ENCODE results near the gene TDRD12. TPM values are rescaled to one million over a fixed set of nuclear protein-coding genes. Genes with fewer than 3 reads are reported as not detected.

The TDRD12 gene
- total RNA-seq, 1 experiment from 2014 or later: 1.3 TPM

DNA sequence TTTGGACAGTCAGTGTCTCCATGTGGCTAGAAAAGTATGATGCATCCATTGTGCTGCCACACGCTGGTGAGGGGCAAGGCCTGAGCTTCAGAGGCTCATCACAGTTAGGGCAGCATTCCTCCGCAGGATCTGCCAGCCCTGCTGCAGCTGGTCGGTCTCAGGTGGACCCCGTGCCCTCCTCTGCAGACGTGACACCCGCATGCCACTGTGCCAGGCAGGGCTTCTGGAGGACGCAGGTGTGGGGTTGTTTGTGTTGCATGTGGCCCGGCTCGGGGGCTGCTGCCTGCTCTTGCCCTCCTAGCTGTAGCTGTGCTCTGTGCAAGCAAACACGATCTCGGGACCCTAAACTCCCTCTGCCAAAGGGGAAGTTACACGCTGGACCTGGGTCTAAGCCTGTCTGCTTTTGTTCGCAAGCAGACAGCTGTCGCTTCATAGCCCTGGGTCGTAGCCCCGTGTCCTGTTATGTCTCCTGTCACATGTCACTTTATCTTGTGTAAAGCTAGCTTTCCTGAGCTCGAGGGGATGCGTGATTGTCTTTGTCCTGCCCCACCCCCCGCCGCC lies 104.7 kb downstream of the TDRD12 start:
- no peak for ATAC-seq
- Mint-ChIP-seq H3K4me1 (peaks cover 39% of the 10 kb centered on the region), H3K27me3 (ENCODE audit: low read depth) (no peaks in the 10 kb centered on the region), H3K4me3 (no peak overlapping the region), H3K9me3 (no peaks in the 10 kb centered on the region), H3K36me3 (no peaks in the 10 kb centered on the region), H3K27ac (no peak overlapping the region)
- no peak for TF ChIP-seq NFATC4 (CRISPR knock-in tag; IDR thresholded peaks at IDR 0.05)
- TF ChIP-seq, protein P1, sequence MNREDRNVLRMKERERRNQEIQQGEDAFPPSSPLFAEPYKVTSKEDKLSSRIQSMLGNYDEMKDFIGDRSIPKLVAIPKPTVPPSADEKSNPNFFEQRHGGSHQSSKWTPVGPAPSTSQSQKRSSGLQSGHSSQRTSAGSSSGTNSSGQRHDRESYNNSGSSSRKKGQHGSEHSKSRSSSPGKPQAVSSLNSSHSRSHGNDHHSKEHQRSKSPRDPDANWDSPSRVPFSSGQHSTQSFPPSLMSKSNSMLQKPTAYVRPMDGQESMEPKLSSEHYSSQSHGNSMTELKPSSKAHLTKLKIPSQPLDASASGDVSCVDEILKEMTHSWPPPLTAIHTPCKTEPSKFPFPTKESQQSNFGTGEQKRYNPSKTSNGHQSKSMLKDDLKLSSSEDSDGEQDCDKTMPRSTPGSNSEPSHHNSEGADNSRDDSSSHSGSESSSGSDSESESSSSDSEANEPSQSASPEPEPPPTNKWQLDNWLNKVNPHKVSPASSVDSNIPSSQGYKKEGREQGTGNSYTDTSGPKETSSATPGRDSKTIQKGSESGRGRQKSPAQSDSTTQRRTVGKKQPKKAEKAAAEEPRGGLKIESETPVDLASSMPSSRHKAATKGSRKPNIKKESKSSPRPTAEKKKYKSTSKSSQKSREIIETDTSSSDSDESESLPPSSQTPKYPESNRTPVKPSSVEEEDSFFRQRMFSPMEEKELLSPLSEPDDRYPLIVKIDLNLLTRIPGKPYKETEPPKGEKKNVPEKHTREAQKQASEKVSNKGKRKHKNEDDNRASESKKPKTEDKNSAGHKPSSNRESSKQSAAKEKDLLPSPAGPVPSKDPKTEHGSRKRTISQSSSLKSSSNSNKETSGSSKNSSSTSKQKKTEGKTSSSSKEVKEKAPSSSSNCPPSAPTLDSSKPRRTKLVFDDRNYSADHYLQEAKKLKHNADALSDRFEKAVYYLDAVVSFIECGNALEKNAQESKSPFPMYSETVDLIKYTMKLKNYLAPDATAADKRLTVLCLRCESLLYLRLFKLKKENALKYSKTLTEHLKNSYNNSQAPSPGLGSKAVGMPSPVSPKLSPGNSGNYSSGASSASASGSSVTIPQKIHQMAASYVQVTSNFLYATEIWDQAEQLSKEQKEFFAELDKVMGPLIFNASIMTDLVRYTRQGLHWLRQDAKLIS (CRISPR knock-in tag; IDR thresholded peaks at IDR 0.05; ENCODE audit: borderline replicate concordance): no peak
- no peak for TF ChIP-seq HMGA2 (CRISPR knock-in tag; IDR thresholded peaks at IDR 0.05)
- TF ChIP-seq CREB1 (CRISPR knock-in tag; IDR thresholded peaks at IDR 0.05): no peak
- TF ChIP-seq, protein P2, sequence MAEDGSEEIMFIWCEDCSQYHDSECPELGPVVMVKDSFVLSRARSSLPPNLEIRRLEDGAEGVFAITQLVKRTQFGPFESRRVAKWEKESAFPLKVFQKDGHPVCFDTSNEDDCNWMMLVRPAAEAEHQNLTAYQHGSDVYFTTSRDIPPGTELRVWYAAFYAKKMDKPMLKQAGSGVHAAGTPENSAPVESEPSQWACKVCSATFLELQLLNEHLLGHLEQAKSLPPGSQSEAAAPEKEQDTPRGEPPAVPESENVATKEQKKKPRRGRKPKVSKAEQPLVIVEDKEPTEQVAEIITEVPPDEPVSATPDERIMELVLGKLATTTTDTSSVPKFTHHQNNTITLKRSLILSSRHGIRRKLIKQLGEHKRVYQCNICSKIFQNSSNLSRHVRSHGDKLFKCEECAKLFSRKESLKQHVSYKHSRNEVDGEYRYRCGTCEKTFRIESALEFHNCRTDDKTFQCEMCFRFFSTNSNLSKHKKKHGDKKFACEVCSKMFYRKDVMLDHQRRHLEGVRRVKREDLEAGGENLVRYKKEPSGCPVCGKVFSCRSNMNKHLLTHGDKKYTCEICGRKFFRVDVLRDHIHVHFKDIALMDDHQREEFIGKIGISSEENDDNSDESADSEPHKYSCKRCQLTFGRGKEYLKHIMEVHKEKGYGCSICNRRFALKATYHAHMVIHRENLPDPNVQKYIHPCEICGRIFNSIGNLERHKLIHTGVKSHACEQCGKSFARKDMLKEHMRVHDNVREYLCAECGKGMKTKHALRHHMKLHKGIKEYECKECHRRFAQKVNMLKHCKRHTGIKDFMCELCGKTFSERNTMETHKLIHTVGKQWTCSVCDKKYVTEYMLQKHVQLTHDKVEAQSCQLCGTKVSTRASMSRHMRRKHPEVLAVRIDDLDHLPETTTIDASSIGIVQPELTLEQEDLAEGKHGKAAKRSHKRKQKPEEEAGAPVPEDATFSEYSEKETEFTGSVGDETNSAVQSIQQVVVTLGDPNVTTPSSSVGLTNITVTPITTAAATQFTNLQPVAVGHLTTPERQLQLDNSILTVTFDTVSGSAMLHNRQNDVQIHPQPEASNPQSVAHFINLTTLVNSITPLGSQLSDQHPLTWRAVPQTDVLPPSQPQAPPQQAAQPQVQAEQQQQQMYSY (CRISPR knock-in tag; IDR thresholded peaks at IDR 0.05): no peak
- TF ChIP-seq FOXJ3 (CRISPR knock-in tag; IDR thresholded peaks at IDR 0.05; ENCODE audit: borderline replicate concordance): no peak
- TF ChIP-seq, protein P3, sequence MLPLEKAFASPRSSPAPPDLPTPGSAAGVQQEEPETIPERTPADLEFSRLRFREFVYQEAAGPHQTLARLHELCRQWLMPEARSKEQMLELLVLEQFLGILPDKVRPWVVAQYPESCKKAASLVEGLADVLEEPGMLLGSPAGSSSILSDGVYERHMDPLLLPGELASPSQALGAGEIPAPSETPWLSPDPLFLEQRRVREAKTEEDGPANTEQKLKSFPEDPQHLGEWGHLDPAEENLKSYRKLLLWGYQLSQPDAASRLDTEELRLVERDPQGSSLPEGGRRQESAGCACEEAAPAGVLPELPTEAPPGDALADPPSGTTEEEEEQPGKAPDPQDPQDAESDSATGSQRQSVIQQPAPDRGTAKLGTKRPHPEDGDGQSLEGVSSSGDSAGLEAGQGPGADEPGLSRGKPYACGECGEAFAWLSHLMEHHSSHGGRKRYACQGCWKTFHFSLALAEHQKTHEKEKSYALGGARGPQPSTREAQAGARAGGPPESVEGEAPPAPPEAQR (CRISPR knock-in tag; IDR thresholded peaks at IDR 0.05): no peak
- TF ChIP-seq, protein P4, sequence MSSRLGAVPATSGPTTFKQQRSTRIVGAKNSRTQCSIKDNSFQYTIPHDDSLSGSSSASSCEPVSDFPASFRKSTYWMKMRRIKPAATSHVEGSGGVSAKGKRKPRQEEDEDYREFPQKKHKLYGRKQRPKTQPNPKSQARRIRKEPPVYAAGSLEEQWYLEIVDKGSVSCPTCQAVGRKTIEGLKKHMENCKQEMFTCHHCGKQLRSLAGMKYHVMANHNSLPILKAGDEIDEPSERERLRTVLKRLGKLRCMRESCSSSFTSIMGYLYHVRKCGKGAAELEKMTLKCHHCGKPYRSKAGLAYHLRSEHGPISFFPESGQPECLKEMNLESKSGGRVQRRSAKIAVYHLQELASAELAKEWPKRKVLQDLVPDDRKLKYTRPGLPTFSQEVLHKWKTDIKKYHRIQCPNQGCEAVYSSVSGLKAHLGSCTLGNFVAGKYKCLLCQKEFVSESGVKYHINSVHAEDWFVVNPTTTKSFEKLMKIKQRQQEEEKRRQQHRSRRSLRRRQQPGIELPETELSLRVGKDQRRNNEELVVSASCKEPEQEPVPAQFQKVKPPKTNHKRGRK (CRISPR knock-in tag; IDR thresholded peaks at IDR 0.05; ENCODE audit: borderline replicate concordance): no peak
- no peak for TF ChIP-seq TP53 (CRISPR knock-in tag; IDR thresholded peaks at IDR 0.05)
- TF ChIP-seq MYBL2 (CRISPR knock-in tag; IDR thresholded peaks at IDR 0.05): no peak
- no peak for TF ChIP-seq KAT7 (CRISPR knock-in tag; IDR thresholded peaks at IDR 0.05; ENCODE audit: borderline replicate concordance)
- TF ChIP-seq, protein P5, sequence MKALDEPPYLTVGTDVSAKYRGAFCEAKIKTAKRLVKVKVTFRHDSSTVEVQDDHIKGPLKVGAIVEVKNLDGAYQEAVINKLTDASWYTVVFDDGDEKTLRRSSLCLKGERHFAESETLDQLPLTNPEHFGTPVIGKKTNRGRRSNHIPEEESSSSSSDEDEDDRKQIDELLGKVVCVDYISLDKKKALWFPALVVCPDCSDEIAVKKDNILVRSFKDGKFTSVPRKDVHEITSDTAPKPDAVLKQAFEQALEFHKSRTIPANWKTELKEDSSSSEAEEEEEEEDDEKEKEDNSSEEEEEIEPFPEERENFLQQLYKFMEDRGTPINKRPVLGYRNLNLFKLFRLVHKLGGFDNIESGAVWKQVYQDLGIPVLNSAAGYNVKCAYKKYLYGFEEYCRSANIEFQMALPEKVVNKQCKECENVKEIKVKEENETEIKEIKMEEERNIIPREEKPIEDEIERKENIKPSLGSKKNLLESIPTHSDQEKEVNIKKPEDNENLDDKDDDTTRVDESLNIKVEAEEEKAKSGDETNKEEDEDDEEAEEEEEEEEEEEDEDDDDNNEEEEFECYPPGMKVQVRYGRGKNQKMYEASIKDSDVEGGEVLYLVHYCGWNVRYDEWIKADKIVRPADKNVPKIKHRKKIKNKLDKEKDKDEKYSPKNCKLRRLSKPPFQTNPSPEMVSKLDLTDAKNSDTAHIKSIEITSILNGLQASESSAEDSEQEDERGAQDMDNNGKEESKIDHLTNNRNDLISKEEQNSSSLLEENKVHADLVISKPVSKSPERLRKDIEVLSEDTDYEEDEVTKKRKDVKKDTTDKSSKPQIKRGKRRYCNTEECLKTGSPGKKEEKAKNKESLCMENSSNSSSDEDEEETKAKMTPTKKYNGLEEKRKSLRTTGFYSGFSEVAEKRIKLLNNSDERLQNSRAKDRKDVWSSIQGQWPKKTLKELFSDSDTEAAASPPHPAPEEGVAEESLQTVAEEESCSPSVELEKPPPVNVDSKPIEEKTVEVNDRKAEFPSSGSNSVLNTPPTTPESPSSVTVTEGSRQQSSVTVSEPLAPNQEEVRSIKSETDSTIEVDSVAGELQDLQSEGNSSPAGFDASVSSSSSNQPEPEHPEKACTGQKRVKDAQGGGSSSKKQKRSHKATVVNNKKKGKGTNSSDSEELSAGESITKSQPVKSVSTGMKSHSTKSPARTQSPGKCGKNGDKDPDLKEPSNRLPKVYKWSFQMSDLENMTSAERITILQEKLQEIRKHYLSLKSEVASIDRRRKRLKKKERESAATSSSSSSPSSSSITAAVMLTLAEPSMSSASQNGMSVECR (CRISPR knock-in tag; IDR thresholded peaks at IDR 0.05; ENCODE audit: borderline replicate concordance): no peak
- no peak for TF ChIP-seq ZNF232 (CRISPR knock-in tag; IDR thresholded peaks at IDR 0.05)
- TF ChIP-seq, protein P6, sequence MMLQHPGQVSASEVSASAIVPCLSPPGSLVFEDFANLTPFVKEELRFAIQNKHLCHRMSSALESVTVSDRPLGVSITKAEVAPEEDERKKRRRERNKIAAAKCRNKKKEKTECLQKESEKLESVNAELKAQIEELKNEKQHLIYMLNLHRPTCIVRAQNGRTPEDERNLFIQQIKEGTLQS (CRISPR knock-in tag; conservative IDR thresholded peaks at IDR 0.05): no peak
- TF ChIP-seq ETV6 (CRISPR knock-in tag; IDR thresholded peaks at IDR 0.05): no peak
- TF ChIP-seq, protein P7, sequence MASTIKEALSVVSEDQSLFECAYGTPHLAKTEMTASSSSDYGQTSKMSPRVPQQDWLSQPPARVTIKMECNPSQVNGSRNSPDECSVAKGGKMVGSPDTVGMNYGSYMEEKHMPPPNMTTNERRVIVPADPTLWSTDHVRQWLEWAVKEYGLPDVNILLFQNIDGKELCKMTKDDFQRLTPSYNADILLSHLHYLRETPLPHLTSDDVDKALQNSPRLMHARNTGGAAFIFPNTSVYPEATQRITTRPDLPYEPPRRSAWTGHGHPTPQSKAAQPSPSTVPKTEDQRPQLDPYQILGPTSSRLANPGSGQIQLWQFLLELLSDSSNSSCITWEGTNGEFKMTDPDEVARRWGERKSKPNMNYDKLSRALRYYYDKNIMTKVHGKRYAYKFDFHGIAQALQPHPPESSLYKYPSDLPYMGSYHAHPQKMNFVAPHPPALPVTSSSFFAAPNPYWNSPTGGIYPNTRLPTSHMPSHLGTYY (CRISPR knock-in tag; IDR thresholded peaks at IDR 0.05): no peak
- CTCF ChIA-PET: no interaction called here
- POLR2A ChIA-PET: no interaction called here
- no peak for DNase-seq (ENCODE audit: low spot score)
